Right lobe of liver (tissue), 6 donors: ENCODE results near the gene RAET1G. TPM values are rescaled to one million over a fixed set of nuclear protein-coding genes. Genes with fewer than 3 reads are reported as not detected.

ENCODE experiments used
- ATAC-seq, 4 donors: fragments of 200-7000 bp; cut with Tn5 transposase; one replicate each; pipeline ENCODE4 v1.9.1; 2020; ENCODE audit warnings: mild to moderate bottlenecking in 4 of 4, moderate library complexity in 4 of 4
- DNase-seq, 3 donors: peaks; one replicate each; pipeline ENCODE4 v3.0.0-alpha.2; 2020
- H3K27ac ChIP-seq, 3 donors: fragments of 200-600 bp; one replicate each; pipeline ENCODE4 v1.8.0; 2022
- H3K27me3 ChIP-seq, 2 donors: fragments of 200-600 bp; one replicate each; pipeline ENCODE4 v1.8.0; 2022
- H3K36me3 ChIP-seq, 4 donors: fragments of 200-600 bp; sonication (generic) in 1 of 4; one replicate each; pipeline versions ENCODE4 v1.5.1 to v1.8.0; 2017 to 2022; ENCODE audit warnings: control low read depth in 1 of 4
- H3K4me1 ChIP-seq, 4 donors: fragments of 200-600 bp; sonication (generic) in 1 of 4; one replicate each; pipeline versions ENCODE4 v1.5.1 to v1.8.0; 2017 to 2022; ENCODE audit warnings: control low read depth in 1 of 4
- H3K4me3 ChIP-seq, 3 donors: fragments of 200-600 bp; one replicate each; pipeline ENCODE4 v1.8.0; 2022
- H3K9me3 ChIP-seq, 4 donors: fragments of 200-600 bp; sonication (generic) in 1 of 4; one replicate each; pipeline versions ENCODE4 v1.5.1 to v1.8.0; 2017 to 2022; ENCODE audit warnings: control low read depth in 1 of 4
- CTCF ChIP-seq, 4 donors: fragments of 200-600 bp in 3 of 4; fragments of 450-650 bp in 1 of 4; IDR thresholded peaks; one replicate each; pipeline versions ENCODE4 v1.5.1 to v1.8.0; 2016 to 2022; ENCODE audit warnings: antibody characterized with exemption in 4 of 4, mild to moderate bottlenecking in 2 of 4
- POLR2A ChIP-seq: fragments of 450-650 bp; IDR thresholded peaks from one replicate; pipeline ENCODE4 v1.6.1; 2017; ENCODE audit warnings: antibody characterized with exemption, mild to moderate bottlenecking
- WGBS: methylation state at CpG from one replicate; pipeline ENCODE4 v1.1.6; 2018; ENCODE audit warnings: low coverage, low lambda C conversion rate; ENCODE audit not compliant: insufficient coverage; ENCODE audit errors: missing lambda C conversion rate; 5-methylcytosine and 5-hydroxymethylcytosine counted together
- intact Hi-C, 2 donors: fragments of 100-400 bp; cut with DNase I; formaldehyde crosslinking; loops; one replicate each; pipeline versions ENCODE4 v1.11.2 to v1.14.1; 2022
- total RNA-seq, 6 experiments: library from RNA; depleted of rRNA in 2 of 6; stranded (reverse); fragments of >200 nt in 2 of 6; fragmentation: NEBNext Ultra II Directional in 3 of 6; extraction: Animal tissue kit (Norgen Biotek cat#: 25700) in 3 of 6; gene quantifications; one replicate each; pipeline versions ENCODE4 v1.1.0 to v1.2.4, GENCODE V29; 2016 to 2023
- donor health status: DM: no; HTN: yes; CAD: no.
- donor health status: DM: no; HTN: no; CAD: no.
- donor health status: DM: no; HTN: no; CAD: no.
- donor health status: DM: no; HTN: yes; CAD: no.
- donor health status: DM: no; HTN: yes; CAD: no.

The RAET1G gene
- total RNA-seq, 6 experiments from 2014 or later: not detected

GRCh38 chr6:149900620-149901443 lies 22.1 kb downstream of the RAET1G start:
- Histone ChIP-seq H3K9me3 (no peaks in the 10 kb centered on the region), H3K27ac (no peak overlapping the region), H3K27me3 (no peaks in the 10 kb centered on the region), H3K36me3 (no peaks in the 10 kb centered on the region), H3K4me1 (peaks cover 0 to 9% (median 0%) of the 10 kb centered on the region in 4 donors), H3K4me3 (no peak overlapping the region)
- TF ChIP-seq CTCF (IDR thresholded peaks at IDR 0.05) (no peak), POLR2A (no peak)
- 79% methylated on average over 5 of the region's 11 CpGs for WGBS
- no peak for DNase-seq
- intact Hi-C loops: no loop called here
- ATAC-seq: no peak

- WGBS: 86% methylated on average over 4 of the region's 7 CpGs
- DNase-seq: no peak
- H3K27me3 ChIP-seq: no peaks in the 10 kb centered on the region
- H3K27ac ChIP-seq: no peak overlapping the region
- H3K36me3 ChIP-seq: no peaks in the 10 kb centered on the region
- intact Hi-C loops: no loop called here
- peaks cover 0 to 9% (median 0%) of the 10 kb centered on the region in 4 donors for H3K4me1 ChIP-seq
- TF ChIP-seq POLR2A (no peak), CTCF (IDR thresholded peaks at IDR 0.05) (no peak)
- H3K9me3 ChIP-seq: no peaks in the 10 kb centered on the region
- no peak for ATAC-seq
- H3K4me3 ChIP-seq: no peak overlapping the region
Measured at GRCh38 chr6:149899926-149900619, 22.8 kb downstream of the RAET1G start.

- Histone ChIP-seq H3K4me3 (no peak overlapping the region), H3K27me3 (no peaks in the 10 kb centered on the region), H3K36me3 (no peaks in the 10 kb centered on the region), H3K4me1 (peaks cover 0 to 9% (median 0%) of the 10 kb centered on the region in 4 donors), H3K27ac (no peak overlapping the region), H3K9me3 (no peaks in the 10 kb centered on the region)
- intact Hi-C loops: no loop called here
- WGBS: 84% methylated on average over 4 of the region's 6 CpGs
- TF ChIP-seq POLR2A (no peak), CTCF (IDR thresholded peaks at IDR 0.05) (no peak)
- ATAC-seq: no peak
- no peak for DNase-seq
Measured at GRCh38 chr6:149899486-149899885, 23.4 kb downstream of the RAET1G start.

DNA sequence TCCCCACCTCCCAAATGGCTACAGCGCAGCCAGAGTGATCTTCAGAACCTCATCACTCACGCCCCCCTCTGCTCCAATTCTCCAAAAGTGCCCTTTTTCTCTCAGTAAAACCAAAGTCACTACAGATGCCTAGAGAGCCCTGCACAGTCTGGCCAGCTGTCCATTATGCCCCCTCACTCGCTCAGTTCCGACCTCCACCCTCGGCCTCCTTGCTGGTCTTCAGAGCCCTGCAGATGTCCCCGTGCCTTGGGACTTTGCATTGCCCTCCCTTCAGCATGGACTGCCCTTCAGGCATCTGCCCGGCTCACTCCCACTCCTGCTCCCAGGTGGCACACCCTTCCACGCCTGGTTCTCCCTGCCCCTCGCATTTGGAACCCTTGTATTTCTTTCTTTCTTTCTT lies 24.0 kb downstream of the RAET1G start:
- DNase-seq (no peak), ATAC-seq (no peak)
- TF ChIP-seq CTCF (IDR thresholded peaks at IDR 0.05) (no peak), POLR2A (no peak)
- Histone ChIP-seq H3K27me3 (no peaks in the 10 kb centered on the region), H3K36me3 (no peaks in the 10 kb centered on the region), H3K27ac (no peak overlapping the region), H3K4me3 (no peak overlapping the region), H3K9me3 (no peaks in the 10 kb centered on the region), H3K4me1 (peaks cover 0 to 9% (median 0%) of the 10 kb centered on the region in 4 donors)
- intact Hi-C loops: no loop called here
- 96% methylated on average over 9 of the region's 9 CpGs for WGBS
